GM12891 (cell line): ENCODE results near the gene MPL.

ENCODE experiments used
- DNase-seq: peaks from one replicate; pipeline ENCODE4 v3.0.0; 2011; ENCODE audit warnings: low spot score; ENCODE audit not compliant: insufficient read length
- FAIRE-seq: peaks from 2 replicates; lab custom pipeline; 2011; peaks lifted over from hg19 to GRCh38; lab: Jason Lieb, UNC
- PAX5 ChIP-seq: IDR thresholded peaks from 2 replicates; pipeline ENCODE4 v1.6.1; 2011; ENCODE audit warnings: low read length, moderate library complexity, mild to moderate bottlenecking; ENCODE audit not compliant: insufficient read depth, severe bottlenecking
- POLR2A ChIP-seq: IDR thresholded peaks from 2 replicates; pipeline ENCODE4 v1.6.1; 2011; ENCODE audit warnings: low read depth, low read length, control low read depth
- POLR2AphosphoS5 ChIP-seq: IDR thresholded peaks from 2 replicates; pipeline ENCODE4 v1.6.1; 2011; ENCODE audit warnings: low read depth, low read length, control low read depth
- POU2F2 ChIP-seq: IDR thresholded peaks from 2 replicates; pipeline ENCODE4 v1.6.1; 2011; ENCODE audit warnings: low read depth, mild to moderate bottlenecking, control low read depth, low read length, moderate library complexity
- SPI1 ChIP-seq: IDR thresholded peaks from 2 replicates; pipeline ENCODE4 v1.6.1; 2011; ENCODE audit warnings: low read depth, low read length, control low read depth
- TAF1 ChIP-seq: IDR thresholded peaks from 2 replicates; pipeline ENCODE4 v1.6.1; 2011; ENCODE audit warnings: low read depth, low read length, control low read depth

MPL gene

DNA sequence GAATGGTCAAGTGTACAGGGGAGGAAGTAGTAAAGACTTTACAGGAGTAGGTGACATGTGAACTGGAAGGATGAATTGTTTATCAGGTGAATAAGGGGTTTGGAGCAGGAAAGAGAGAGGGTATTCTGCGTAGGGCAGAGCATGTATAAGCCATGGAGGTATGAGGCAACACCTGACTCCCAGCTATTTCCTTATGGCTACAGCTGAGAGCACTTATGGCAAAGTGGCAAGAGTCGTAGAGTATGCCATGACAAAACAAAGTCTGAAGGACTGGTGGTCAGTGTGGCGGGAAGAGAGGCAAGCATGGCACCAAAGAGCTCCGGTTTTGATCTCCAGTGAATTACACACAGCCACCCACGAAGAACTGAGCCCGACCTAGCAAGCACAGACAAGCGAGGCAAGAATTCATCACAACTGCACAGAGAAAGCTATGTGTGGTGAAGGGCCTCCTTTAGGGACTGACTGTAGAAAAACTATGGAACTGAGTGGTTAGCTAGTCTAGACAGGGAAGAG is 39.2 kb downstream of the MPL start:
- no peak for TF ChIP-seq SPI1
- TF ChIP-seq POLR2A: no peak
- no peak for TF ChIP-seq TAF1
- TF ChIP-seq PAX5: no peak
- no peak for TF ChIP-seq POU2F2
- DNase-seq (no peak), FAIRE-seq (no peak)

- TF ChIP-seq PAX5 (no peak), TAF1 (no peak), SPI1 (no peak), POU2F2 (no peak), POLR2AphosphoS5 (no peak), POLR2A (no peak)
- FAIRE-seq (no peak), DNase-seq (no peak)
These were observed 40.2 kb downstream of the MPL start for GRCh38 chr1:43377831-43378230.

- TF ChIP-seq POLR2A: no peak
- TF ChIP-seq POLR2AphosphoS5: no peak
- no peak for TF ChIP-seq TAF1
- TF ChIP-seq SPI1: no peak
- TF ChIP-seq POU2F2: no peak
- TF ChIP-seq PAX5: no peak
- no peak for FAIRE-seq
- no peak for DNase-seq
These were observed 41.9 kb downstream of the MPL start for GRCh38 chr1:43379476-43379875.

DNA sequence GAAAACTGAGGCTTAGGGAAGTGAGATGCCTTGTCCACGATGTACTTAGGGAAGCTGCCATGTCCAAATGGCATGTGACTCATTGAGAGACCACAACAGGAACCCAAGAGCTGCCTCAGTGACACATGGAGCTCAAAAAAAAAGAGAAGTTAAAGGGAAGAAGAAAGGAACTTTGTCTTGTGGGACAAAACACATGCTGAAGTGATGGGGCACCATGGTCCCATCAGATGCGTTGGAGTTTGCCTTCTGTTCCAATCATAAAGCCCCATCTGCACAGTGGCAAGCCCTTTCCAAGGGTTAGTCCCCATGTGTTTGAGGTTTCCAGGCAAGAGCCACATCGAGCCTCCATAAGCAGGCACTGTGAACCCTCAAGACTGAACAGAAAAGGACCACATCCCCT is 44.0 kb downstream of the MPL start:
- no peak for DNase-seq
- TF ChIP-seq POLR2A (no peak), SPI1 (no peak), PAX5 (no peak), POU2F2 (no peak), POLR2AphosphoS5 (no peak)
- FAIRE-seq: no peak

DNA sequence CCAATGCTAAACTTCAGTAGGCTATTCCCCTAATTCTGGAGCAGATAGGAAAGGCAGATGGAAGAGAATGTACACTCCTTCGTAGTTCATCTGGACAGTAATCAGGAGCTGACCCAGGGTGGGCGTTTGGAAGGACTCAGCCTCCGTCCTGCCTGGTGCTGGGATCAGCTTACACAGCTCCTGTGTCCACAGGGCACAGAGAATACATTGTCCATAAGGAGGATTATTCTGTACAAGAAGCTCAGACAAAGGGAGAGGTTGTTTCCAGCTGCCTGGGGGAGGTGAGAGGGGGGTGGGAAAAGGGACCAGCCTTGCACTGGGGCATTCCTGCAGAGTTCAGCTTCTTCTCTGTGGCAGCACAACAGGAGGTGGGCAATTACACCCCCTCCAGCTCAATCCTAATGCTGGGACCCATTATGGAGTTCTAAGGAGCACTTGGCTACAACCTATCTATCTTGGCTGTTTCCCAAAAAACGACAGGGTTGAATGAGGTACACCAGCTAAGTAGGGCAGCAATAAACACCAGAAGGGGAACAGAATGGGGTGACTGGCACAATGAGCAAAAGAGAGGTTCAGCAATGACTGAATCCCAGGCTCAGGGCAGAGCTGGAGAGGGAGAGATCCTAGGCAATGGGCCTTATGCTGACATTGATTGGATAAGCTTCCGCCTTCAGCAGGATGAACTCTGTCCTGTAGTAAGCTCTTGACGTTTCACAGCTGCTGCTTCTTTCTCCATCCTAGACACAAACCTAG is 44.6 kb downstream of the MPL start:
- DNase-seq (no peak), FAIRE-seq (no peak)
- no peak for TF ChIP-seq PAX5
- no peak for TF ChIP-seq TAF1
- no peak for TF ChIP-seq SPI1
- no peak for TF ChIP-seq POLR2AphosphoS5
- TF ChIP-seq POLR2A: no peak
- no peak for TF ChIP-seq POU2F2

- DNase-seq: no peak
- TF ChIP-seq POU2F2: no peak
- TF ChIP-seq TAF1: no peak
- no peak for TF ChIP-seq PAX5
- no peak for TF ChIP-seq POLR2AphosphoS5
- no peak for TF ChIP-seq POLR2A
- TF ChIP-seq SPI1: no peak
- FAIRE-seq: no peak
These were observed 45.8 kb downstream of the MPL start for GRCh38 chr1:43383449-43383848.

DNA sequence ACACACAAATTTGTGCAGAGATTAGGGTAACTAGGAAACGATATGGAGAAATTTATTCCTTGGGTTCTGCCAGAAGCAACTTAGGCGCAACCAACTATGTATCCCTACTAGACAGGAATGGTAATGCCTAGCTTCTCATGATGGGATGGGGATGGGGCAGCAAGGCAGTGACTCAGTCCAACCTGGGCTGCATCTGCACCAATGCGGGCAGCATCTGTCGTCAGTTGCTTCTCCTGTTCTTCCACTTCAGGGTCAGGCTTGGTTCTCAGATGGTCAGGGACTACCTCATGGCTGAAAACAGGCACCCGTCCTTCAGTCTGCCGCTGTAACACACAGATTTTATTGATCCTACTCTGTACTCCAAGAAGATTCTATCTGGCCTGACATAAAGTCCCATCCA is 49.1 kb downstream of the MPL start:
- DNase-seq: no peak
- TF ChIP-seq POLR2A (no peak), SPI1 (no peak), PAX5 (no peak), POLR2AphosphoS5 (no peak), TAF1 (no peak)
- FAIRE-seq: no peak

GRCh38 chr1:43387976-43388599 is 50.5 kb downstream of the MPL start:
- DNase-seq (no peak), FAIRE-seq (peak; percentile 54)
- no peak for TF ChIP-seq TAF1
- TF ChIP-seq POLR2AphosphoS5: no peak
- no peak for TF ChIP-seq POLR2A
- TF ChIP-seq POU2F2: no peak
- no peak for TF ChIP-seq SPI1
- TF ChIP-seq PAX5: no peak

DNA sequence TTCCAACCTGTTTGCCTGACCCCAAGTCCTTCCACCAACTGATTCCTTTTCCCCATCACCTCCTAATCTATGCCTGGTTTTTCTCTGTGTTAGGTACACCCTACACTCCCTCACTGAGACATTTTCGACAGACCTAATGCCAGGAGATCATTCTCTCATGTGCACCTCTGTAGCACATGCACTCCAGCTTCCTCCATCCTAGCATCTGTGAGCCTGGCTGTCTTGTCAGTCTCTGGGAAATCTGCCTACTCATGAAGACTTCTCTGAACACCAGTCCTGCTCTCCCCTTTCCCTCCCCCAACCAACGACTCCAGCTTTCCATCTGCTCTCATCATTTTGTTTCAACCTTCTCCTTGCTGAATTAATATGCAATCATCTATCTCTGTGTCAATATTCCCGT is 51.0 kb downstream of the MPL start:
- no peak for TF ChIP-seq POU2F2
- no peak for TF ChIP-seq SPI1
- no peak for TF ChIP-seq PAX5
- no peak for TF ChIP-seq TAF1
- no peak for TF ChIP-seq POLR2A
- no peak for TF ChIP-seq POLR2AphosphoS5
- FAIRE-seq (no peak), DNase-seq (no peak)
